Keratinocyte (primary cell): ENCODE data around the gene KCNH2. TPM values are rescaled to one million over a fixed set of nuclear protein-coding genes. Genes with fewer than 3 reads are reported as not detected.

Experiments used
- DNase-seq: peaks from one replicate; pipeline ENCODE4 v3.0.0-alpha.2; 2011; ENCODE audit warnings: low read depth, missing footprints, low spot score
- FAIRE-seq: peaks from 2 replicates; lab custom pipeline; 2011; peaks lifted over from hg19 to GRCh38; lab: Jason Lieb, UNC
- H2AFZ ChIP-seq: 2 replicates; pipeline ENCODE4 v1.6.0; 2012; ENCODE audit warnings: low read length, control low read depth, inconsistent platforms; ENCODE audit not compliant: control insufficient read depth
- H3K27ac ChIP-seq: 2 replicates; pipeline ENCODE4 v1.5.1; 2011; ENCODE audit warnings: low read length; ENCODE audit not compliant: control insufficient read depth, insufficient read depth
- H3K27me3 ChIP-seq: 3 replicates; pipeline ENCODE4 v1.6.0; 2011; ENCODE audit warnings: low read length; ENCODE audit not compliant: control insufficient read depth, insufficient read depth; ENCODE audit errors: extremely low read depth
- H3K36me3 ChIP-seq, 2 experiments: 2 replicates in 1 of 2; 3 replicates in 1 of 2; pipeline ENCODE4 v1.5.1; 2011; ENCODE audit warnings: low read length in 2 of 2, mild to moderate bottlenecking in 1 of 2; ENCODE audit not compliant: control insufficient read depth in 2 of 2, insufficient read depth in 2 of 2; ENCODE audit errors: extremely low read depth in 1 of 2
- H3K4me1 ChIP-seq: 3 replicates; pipeline ENCODE4 v1.5.1; 2011; ENCODE audit warnings: low read length; ENCODE audit not compliant: control insufficient read depth, insufficient read depth; ENCODE audit errors: extremely low read depth
- H3K4me2 ChIP-seq: 3 replicates; pipeline ENCODE4 v1.6.0; 2011; ENCODE audit warnings: low read depth, low read length; ENCODE audit not compliant: control insufficient read depth, insufficient read depth; ENCODE audit errors: extremely low read depth
- H3K4me3 ChIP-seq, 3 experiments: fragments of 200-600 bp in 1 of 3; sonication (generic) in 1 of 3; 2 replicates in 2 of 3; 3 replicates in 1 of 3; pipeline ENCODE4 v1.5.1; 2011 to 2016; ENCODE audit warnings: low read length in 3 of 3, mild to moderate bottlenecking in 3 of 3, control low read depth in 2 of 3, inconsistent platforms in 1 of 3, low read depth in 1 of 3, mixed read lengths in 1 of 3, mixed run types in 1 of 3, moderate library complexity in 1 of 3; ENCODE audit not compliant: control insufficient read depth in 2 of 3, insufficient read depth in 2 of 3; ENCODE audit errors: extremely low read depth in 1 of 3
- H3K79me2 ChIP-seq: 2 replicates; pipeline ENCODE4 v1.6.0; 2012; ENCODE audit warnings: low read length; ENCODE audit not compliant: control insufficient read depth, insufficient read depth
- H3K9ac ChIP-seq: 3 replicates; pipeline ENCODE4 v1.6.0; 2011; ENCODE audit warnings: low read length; ENCODE audit not compliant: control insufficient read depth, insufficient read depth; ENCODE audit errors: extremely low read depth
- H3K9me1 ChIP-seq: 3 replicates; pipeline ENCODE4 v1.6.0; 2011; ENCODE audit warnings: low read length; ENCODE audit not compliant: control insufficient read depth, insufficient read depth; ENCODE audit errors: extremely low read depth
- H3K9me3 ChIP-seq: 2 replicates; pipeline ENCODE4 v1.5.1; 2012; ENCODE audit warnings: low read depth, low read length; ENCODE audit not compliant: control insufficient read depth
- H4K20me1 ChIP-seq: 3 replicates; pipeline ENCODE4 v1.6.0; 2011; ENCODE audit warnings: low read length; ENCODE audit not compliant: control insufficient read depth, insufficient read depth; ENCODE audit errors: extremely low read depth
- CTCF ChIP-seq, 3 experiments: IDR thresholded peaks in 1 of 3; conservative IDR thresholded peaks in 1 of 3; optimal IDR thresholded peaks in 1 of 3; 2 replicates in 2 of 3; 3 replicates in 1 of 3; pipeline versions ENCODE3 to v1.5.1; 2011; ENCODE audit warnings: low read length in 3 of 3, mild to moderate bottlenecking in 3 of 3, moderate library complexity in 2 of 3, control low read depth in 1 of 3, inconsistent platforms in 1 of 3; ENCODE audit not compliant: insufficient read depth in 2 of 3; ENCODE audit errors: extremely low read depth in 1 of 3
- EZH2 ChIP-seq: IDR thresholded peaks from one replicate; pipeline ENCODE4 v1.6.1; 2012; ENCODE audit warnings: inconsistent platforms, mild to moderate bottlenecking, low read length, moderate library complexity
- dilution Hi-C: fragments of 300-500 bp; cut with MboI; formaldehyde crosslinking; loops from one replicate; pipeline ENCODE4 v1.7.0; 2020; ENCODE audit warnings: low sequenced_read_pairs; ENCODE audit not compliant: extremely low pct_ligation_motif_present
- polyA plus RNA-seq, 5 experiments: library from polyadenylated mRNA; depleted of rRNA in 3 of 5; stranded (reverse) in 3 of 5; stranded (forward) in 1 of 5; unstranded in 1 of 5; fragments of >200 nt; gene quantifications; 1 replicate in 1 of 5; 2 replicates in 3 of 5; 3 replicates in 1 of 5; pipeline versions ENCODE4 v1.2.1 to v1.2.3, GENCODE V29; 2011 to 2012; ENCODE audit warnings: missing spikeins in 2 of 5, low read depth in 1 of 5, low replicate concordance in 1 of 5

Gene KCNH2
- polyA plus RNA-seq, 1 donor (not counting 4 experiments of a cell fraction or from before 2014, with no cell fraction given): 0.03 TPM

GRCh38 chr7:150972023-150972468 is 6.1 kb downstream of the KCNH2 start:
- dilution Hi-C loops: no loop called here
- FAIRE-seq (no peak), DNase-seq (no peak)
- no peaks in the 10 kb centered on the region for H3K9me1 ChIP-seq
- H4K20me1 ChIP-seq: no peaks in the 10 kb centered on the region
- H3K9me3 ChIP-seq: no peaks in the 10 kb centered on the region
- no peak overlapping the region for H3K4me3 ChIP-seq
- no peak overlapping the region for H3K4me2 ChIP-seq
- H3K79me2 ChIP-seq: no peaks in the 10 kb centered on the region
- H2AFZ ChIP-seq: no peak overlapping the region
- TF ChIP-seq CTCF (optimal IDR thresholded peaks at IDR 0.05 in 1 of 3, IDR thresholded peaks at IDR 0.05 in 1 of 3, conservative IDR thresholded peaks at IDR 0.05 in 1 of 3; ENCODE audit: extremely low read depth in 1 of 3, insufficient read depth in 2 of 3, low read length in 3 of 3) (no peak), EZH2 (no peak)
- peaks cover 66% of the 10 kb centered on the region for H3K27me3 ChIP-seq
- peaks cover 2% of the 10 kb centered on the region for H3K4me1 ChIP-seq
- no peak overlapping the region for H3K27ac ChIP-seq
- H3K9ac ChIP-seq: no peak overlapping the region
- H3K36me3 ChIP-seq: no peaks in the 10 kb centered on the region

GRCh38 chr7:150971242-150972022 is 6.7 kb downstream of the KCNH2 start:
- DNase-seq (no peak), FAIRE-seq (no peak)
- Histone ChIP-seq H3K9me1 (no peaks in the 10 kb centered on the region), H3K9ac (no peak overlapping the region), H2AFZ (no peak overlapping the region), H3K27me3 (peaks cover 60% of the 10 kb centered on the region), H3K79me2 (no peaks in the 10 kb centered on the region), H3K9me3 (no peaks in the 10 kb centered on the region), H3K4me2 (no peak overlapping the region), H3K27ac (no peak overlapping the region), H3K4me3 (no peak overlapping the region), H3K36me3 (no peaks in the 10 kb centered on the region), H3K4me1 (peaks cover 2% of the 10 kb centered on the region), H4K20me1 (no peaks in the 10 kb centered on the region)
- TF ChIP-seq EZH2 (no peak), CTCF (optimal IDR thresholded peaks at IDR 0.05 in 1 of 3, IDR thresholded peaks at IDR 0.05 in 1 of 3, conservative IDR thresholded peaks at IDR 0.05 in 1 of 3; ENCODE audit: extremely low read depth in 1 of 3, insufficient read depth in 2 of 3, low read length in 3 of 3) (no peak)
- dilution Hi-C loops: no loop called here
